NT2/D1 (cell line): ENCODE results near the gene RPRD1B.

ENCODE experiments used
- SUZ12 ChIP-seq: IDR thresholded peaks from 2 replicates; pipeline ENCODE4 v1.6.1; 2011; ENCODE audit not compliant: insufficient read length, insufficient read depth; ENCODE audit errors: extremely low read depth
- YY1 ChIP-seq: IDR thresholded peaks from 2 replicates; pipeline ENCODE4 v1.6.1; 2011; ENCODE audit not compliant: insufficient read length, insufficient read depth
- ZNF274 ChIP-seq: IDR thresholded peaks from 2 replicates; pipeline ENCODE4 v1.6.1; 2011; ENCODE audit warnings: mild to moderate bottlenecking, low read depth, low read length

DNA sequence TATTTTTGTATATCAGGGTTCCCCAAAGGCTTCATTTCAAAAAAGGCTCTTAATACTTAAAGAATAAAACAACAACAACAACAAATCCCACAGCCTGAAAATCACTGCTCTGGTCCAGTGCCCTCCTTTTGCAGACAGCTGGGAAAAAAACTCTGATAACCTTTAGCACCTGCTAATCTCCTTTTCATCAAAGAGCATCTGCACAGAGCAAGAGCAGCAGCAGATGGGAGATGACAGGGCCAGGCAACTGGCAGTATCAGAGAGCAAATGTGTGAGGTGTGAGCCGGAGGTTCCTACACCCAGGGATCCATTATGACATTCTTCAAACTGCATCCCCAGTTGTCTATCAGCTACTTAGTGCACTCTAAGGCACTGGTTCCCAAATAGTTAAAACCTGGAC is 26.0 kb upstream of the RPRD1B start:
- TF ChIP-seq SUZ12: no peak
- TF ChIP-seq YY1: no peak
- no peak for TF ChIP-seq ZNF274
